DOHH2 (cell line): ENCODE results near the gene AGPAT1.

ENCODE experiments used
- H3F3A ChIP-seq: fragments of 200-600 bp; sonication (generic), shearing (Covaris generic); 2 replicates; pipeline ENCODE4 v1.6.0; 2016; ENCODE audit warnings: antibody characterized with exemption, mild to moderate bottlenecking; ENCODE audit not compliant: control insufficient read depth, insufficient read depth
- H3K27ac ChIP-seq: fragments of 200-600 bp; sonication (generic); 2 replicates; pipeline ENCODE4 v1.5.1; 2014; ENCODE audit warnings: low read depth, mild to moderate bottlenecking, low read length, moderate library complexity
- H3K27me3 ChIP-seq: fragments of 200-600 bp; sonication (generic); 2 replicates; pipeline ENCODE4 v1.6.1; 2014; ENCODE audit warnings: mild to moderate bottlenecking, low read length, mixed read lengths; ENCODE audit not compliant: control insufficient read depth
- H3K36me3 ChIP-seq: fragments of 200-600 bp; sonication (generic); 2 replicates; pipeline ENCODE4 v1.6.1; 2014; ENCODE audit warnings: mild to moderate bottlenecking, low read length, moderate library complexity, mixed read lengths; ENCODE audit not compliant: control insufficient read depth
- H3K4me1 ChIP-seq: fragments of 200-600 bp; sonication (generic); 2 replicates; pipeline ENCODE4 v1.6.1; 2014; ENCODE audit warnings: mild to moderate bottlenecking, low read length, mixed read lengths; ENCODE audit not compliant: control insufficient read depth
- H3K4me2 ChIP-seq: fragments of 200-600 bp; sonication (generic); 2 replicates; pipeline ENCODE4 v1.6.0; 2014; ENCODE audit warnings: mild to moderate bottlenecking, low read length, moderate library complexity
- H3K4me3 ChIP-seq: fragments of 200-600 bp; sonication (generic); 2 replicates; pipeline ENCODE4 v1.5.1; 2014; ENCODE audit warnings: mild to moderate bottlenecking, low read length, mixed read lengths
- H3K79me2 ChIP-seq: fragments of 200-600 bp; sonication (generic); 2 replicates; pipeline ENCODE4 v1.6.1; 2014; ENCODE audit warnings: mild to moderate bottlenecking, low read length, mixed read lengths; ENCODE audit not compliant: control insufficient read depth
- H3K9me2 ChIP-seq: fragments of 200-600 bp; sonication (generic); replicated peaks from 2 replicates; pipeline ENCODE4 v1.6.1; 2014; ENCODE audit warnings: mild to moderate bottlenecking, low read length, mixed read lengths; ENCODE audit not compliant: control insufficient read depth
- H3K9me3 ChIP-seq: fragments of 200-600 bp; sonication (generic); 2 replicates; pipeline ENCODE4 v1.6.1; 2014; ENCODE audit warnings: antibody characterized with exemption, low read length, mixed read lengths; ENCODE audit not compliant: control insufficient read depth, insufficient read depth
- H4K20me1 ChIP-seq: fragments of 200-600 bp; sonication (generic); 2 replicates; pipeline ENCODE4 v1.6.0; 2014; ENCODE audit warnings: low read depth, mild to moderate bottlenecking, antibody characterized with exemption, low read length, moderate library complexity; ENCODE audit not compliant: control insufficient read depth, insufficient read depth
- CTCF ChIP-seq: fragments of 200-600 bp; sonication (generic); IDR thresholded peaks from one replicate; pipeline ENCODE4 v1.5.1; 2014; ENCODE audit warnings: antibody characterized with exemption, mild to moderate bottlenecking, low read depth, low read length; ENCODE audit not compliant: poor library complexity, severe bottlenecking
- EZH2phosphoT487 ChIP-seq: fragments of 200-600 bp; sonication (generic); IDR thresholded peaks from 2 replicates; pipeline ENCODE4 v1.6.1; 2017; ENCODE audit warnings: borderline replicate concordance, mild to moderate bottlenecking, antibody characterized with exemption, low read length, moderate library complexity, mixed read lengths

AGPAT1 gene

GRCh38 chr6:32174416-32174815, 1.5 kb downstream of the AGPAT1 start:
- Histone ChIP-seq H3K36me3 (peaks cover 24% of the 10 kb centered on the region), H3K4me3 (peak overlapping the region; percentile 85), H3K9me3 (no peaks in the 10 kb centered on the region), H3K27me3 (no peaks in the 10 kb centered on the region), H3K27ac (no peak overlapping the region), H3K4me1 (peaks cover 41% of the 10 kb centered on the region), H3F3A (peaks cover 15% of the 10 kb centered on the region), H3K4me2 (peak overlapping the region; percentile 99), H4K20me1 (no peaks in the 10 kb centered on the region), H3K9me2 (no peaks in the 10 kb centered on the region), H3K79me2 (peaks cover 40% of the 10 kb centered on the region)
- TF ChIP-seq CTCF = no peak
- no peak for TF ChIP-seq EZH2phosphoT487

- no peaks in the 10 kb centered on the region for H3K9me3 ChIP-seq
- no peaks in the 10 kb centered on the region for H3K27me3 ChIP-seq
- H3K27ac ChIP-seq = no peak overlapping the region
- H3K79me2 ChIP-seq = peaks cover 30% of the 10 kb centered on the region
- no peaks in the 10 kb centered on the region for H4K20me1 ChIP-seq
- peaks cover 42% of the 10 kb centered on the region for H3K4me1 ChIP-seq
- no peak overlapping the region for H3K4me2 ChIP-seq
- peaks cover 24% of the 10 kb centered on the region for H3K36me3 ChIP-seq
- no peaks in the 10 kb centered on the region for H3K9me2 ChIP-seq
- H3F3A ChIP-seq = peaks cover 15% of the 10 kb centered on the region
- TF ChIP-seq CTCF (no peak), EZH2phosphoT487 (no peak)
- H3K4me3 ChIP-seq = no peak overlapping the region
Observed at GRCh38 chr6:32173051-32173727, 2.7 kb downstream of the AGPAT1 start.

GRCh38 chr6:32171234-32171633, 4.7 kb downstream of the AGPAT1 start:
- TF ChIP-seq EZH2phosphoT487 = no peak
- TF ChIP-seq CTCF = no peak
- no peak overlapping the region for H3K4me2 ChIP-seq
- H3K79me2 ChIP-seq = peaks cover 23% of the 10 kb centered on the region
- H3K27ac ChIP-seq = no peak overlapping the region
- peaks cover 4% of the 10 kb centered on the region; the same call in 1 of the 2 replicates for H3F3A ChIP-seq
- no peaks in the 10 kb centered on the region for H3K9me3 ChIP-seq
- H4K20me1 ChIP-seq = no peaks in the 10 kb centered on the region
- H3K9me2 ChIP-seq = no peaks in the 10 kb centered on the region
- H3K4me1 ChIP-seq = peaks cover 35% of the 10 kb centered on the region
- H3K27me3 ChIP-seq = no peaks in the 10 kb centered on the region
- no peak overlapping the region for H3K4me3 ChIP-seq
- H3K36me3 ChIP-seq = peaks cover 42% of the 10 kb centered on the region
